ENCODE data around the gene TRIM38.

TRIM38 gene

GRCh38 chr6:25925876-25926275, 36.7 kb upstream of the TRIM38 start:
- no peak overlapping the region for H3K4me3 ChIP-seq (ENCODE audit: low read depth, low read length)
- H3K4me1 ChIP-seq (ENCODE audit: control insufficient read depth, insufficient read depth, low read length): peaks cover 8% of the 10 kb centered on the region; the same call in 1 of the 2 replicates
- ChIA-PET POLR2A (no interaction called here), CTCF (interaction anchor here (0.6 to 1.2 kb wide), 5 partner anchors 13 to 206 kb away, joined by 3 to 5 read pairs (median 3); partner anchors contain the start of gene TRIM38)
- no peaks in the 10 kb centered on the region for H3K36me3 ChIP-seq (ENCODE audit: control insufficient read depth in 2 of 2, insufficient read depth in 1 of 2, low read length in 2 of 2)
- H3K27ac ChIP-seq (ENCODE audit: extremely low read depth, low read depth, low read length): no peak overlapping the region
- H3K9me3 ChIP-seq (ENCODE audit: control insufficient read depth, insufficient read depth, low read depth, low read length): no peaks in the 10 kb centered on the region
- TF ChIP-seq ZNF704 (tag by site-specific recombination; IDR thresholded peaks at IDR 0.05): no peak
- 0 out of 2 replicates have a peak, but pooled peaks have one; percentile 20 for TF ChIP-seq OSR2 (tag by site-specific recombination; IDR thresholded peaks at IDR 0.05)
- TF ChIP-seq ZNF571 (tag by site-specific recombination; IDR thresholded peaks at IDR 0.05): no peak
- no peak for TF ChIP-seq ZNF660 (tag by site-specific recombination; IDR thresholded peaks at IDR 0.05)
- 0 out of 2 replicates have a peak, but pooled peaks have one; percentile 11 for TF ChIP-seq PRDM6 (tag by site-specific recombination; IDR thresholded peaks at IDR 0.05)
- no peak for TF ChIP-seq ZBTB21 (tag by site-specific recombination; IDR thresholded peaks at IDR 0.05)
- TF ChIP-seq ZNF580 (tag by site-specific recombination; IDR thresholded peaks at IDR 0.05): 0 out of 2 replicates have a peak, but pooled peaks have one; percentile 45
- TF ChIP-seq PRDM4 (tag by site-specific recombination; IDR thresholded peaks at IDR 0.05): peak; percentile 72
- peak; percentile 81 for TF ChIP-seq FEZF1 (tag by site-specific recombination; IDR thresholded peaks at IDR 0.05)
- TF ChIP-seq ZSCAN30 (tag by site-specific recombination; IDR thresholded peaks at IDR 0.05): peak; percentile 24; the same call in 1 of the 2 replicates
- TF ChIP-seq KLF7 (tag by site-specific recombination; IDR thresholded peaks at IDR 0.05; ENCODE audit: borderline replicate concordance): no peak
- no peak for TF ChIP-seq BCL11B (tag by site-specific recombination; IDR thresholded peaks at IDR 0.05; ENCODE audit: low read depth)
- TF ChIP-seq ZBTB11 (tag by site-specific recombination; conservative IDR thresholded peaks at IDR 0.05; ENCODE audit: low read depth): no peak
- no peak for TF ChIP-seq ZNF184 (tag by site-specific recombination; IDR thresholded peaks at IDR 0.05)
- 0 out of 2 replicates have a peak, but pooled peaks have one; percentile 39 for TF ChIP-seq ZNF843 (tag by site-specific recombination; IDR thresholded peaks at IDR 0.05)
- TF ChIP-seq ZNF350 (tag by site-specific recombination; IDR thresholded peaks at IDR 0.05): no peak
- TF ChIP-seq GFI1B (tag by site-specific recombination; IDR thresholded peaks at IDR 0.05): peak; percentile 24; the same call in 1 of the 2 replicates
- TF ChIP-seq ZBTB6 (tag by site-specific recombination; IDR thresholded peaks at IDR 0.05): peak; percentile 47; the same call in 1 of the 2 replicates
- no peak for TF ChIP-seq ZNF341 (tag by site-specific recombination; IDR thresholded peaks at IDR 0.05; ENCODE audit: low read depth)
